GM18861 (cell line): ENCODE data around the gene HS3ST6.
"Not testable (repeated sequence)": the region's sequence is repeated elsewhere in the genome, so short reads cannot be mapped to it uniquely, and the experiment has no call there.

ENCODE experiments used
- ATAC-seq: cut with Tn5 transposase; IDR thresholded peaks from one replicate; pipeline ENCODE4 v1.9.1; 2021; ENCODE audit not compliant: unreplicated experiment

The HS3ST6 gene

GRCh38 chr16:1908184-1908583 lies 10.0 kb downstream of the HS3ST6 start:
- ATAC-seq = no peak

GRCh38 chr16:1907226-1907860 lies 10.9 kb downstream of the HS3ST6 start:
- no peak for ATAC-seq

GRCh38 chr16:1906846-1907165 lies 11.4 kb downstream of the HS3ST6 start:
- no peak for ATAC-seq

GRCh38 chr16:1906055-1906845 lies 12.0 kb downstream of the HS3ST6 start:
- ATAC-seq = no peak

GRCh38 chr16:1903845-1904840 lies 14.1 kb downstream of the HS3ST6 start:
- no peak for ATAC-seq

- no peak for ATAC-seq
Observed at GRCh38 chr16:1903220-1903574, 15.0 kb downstream of the HS3ST6 start.

- ATAC-seq = no peak
Observed at GRCh38 chr16:1902547-1903219, 15.5 kb downstream of the HS3ST6 start.

- ATAC-seq = no peak
Observed at GRCh38 chr16:1900452-1900774, 17.8 kb downstream of the HS3ST6 start.

- ATAC-seq = no peak
Observed at GRCh38 chr16:1899641-1900451, 18.4 kb downstream of the HS3ST6 start.

- ATAC-seq = not testable (repeated sequence)
Observed at GRCh38 chr16:1897692-1898091, 20.5 kb downstream of the HS3ST6 start.

GRCh38 chr16:1895949-1896675 lies 22.1 kb downstream of the HS3ST6 start:
- ATAC-seq = no peak

- no peak for ATAC-seq
Observed at GRCh38 chr16:1895068-1895467, 23.1 kb downstream of the HS3ST6 start.

GRCh38 chr16:1890708-1891050 lies 27.5 kb downstream of the HS3ST6 start:
- ATAC-seq = no peak

- no peak for ATAC-seq
Observed at GRCh38 chr16:1890024-1890707, 28.0 kb downstream of the HS3ST6 start.

- ATAC-seq = no peak
Observed at GRCh38 chr16:1887711-1888354, 30.4 kb downstream of the HS3ST6 start.

- ATAC-seq = no peak
Observed at GRCh38 chr16:1884889-1885288, 33.3 kb downstream of the HS3ST6 start.

- ATAC-seq = no peak
Observed at GRCh38 chr16:1884155-1884760, 34.0 kb downstream of the HS3ST6 start.

GRCh38 chr16:1881172-1881571 lies 37.0 kb downstream of the HS3ST6 start:
- ATAC-seq = not testable (repeated sequence)
